Iris pigment epithelial cell (primary cell): ENCODE measurements around the gene RWDD2A.
A peak's percentile ranks its signal among the peaks of the same experiment; 100 is the strongest.
"Not testable (repeated sequence)": the region's sequence is repeated elsewhere in the genome, so short reads cannot be mapped to it uniquely, and the experiment has no call there.

ENCODE experiments used
- DNase-seq: peaks from one replicate; pipeline ENCODE4 v3.0.0-alpha.2; 2011; ENCODE audit warnings: low read depth

RWDD2A gene

DNA sequence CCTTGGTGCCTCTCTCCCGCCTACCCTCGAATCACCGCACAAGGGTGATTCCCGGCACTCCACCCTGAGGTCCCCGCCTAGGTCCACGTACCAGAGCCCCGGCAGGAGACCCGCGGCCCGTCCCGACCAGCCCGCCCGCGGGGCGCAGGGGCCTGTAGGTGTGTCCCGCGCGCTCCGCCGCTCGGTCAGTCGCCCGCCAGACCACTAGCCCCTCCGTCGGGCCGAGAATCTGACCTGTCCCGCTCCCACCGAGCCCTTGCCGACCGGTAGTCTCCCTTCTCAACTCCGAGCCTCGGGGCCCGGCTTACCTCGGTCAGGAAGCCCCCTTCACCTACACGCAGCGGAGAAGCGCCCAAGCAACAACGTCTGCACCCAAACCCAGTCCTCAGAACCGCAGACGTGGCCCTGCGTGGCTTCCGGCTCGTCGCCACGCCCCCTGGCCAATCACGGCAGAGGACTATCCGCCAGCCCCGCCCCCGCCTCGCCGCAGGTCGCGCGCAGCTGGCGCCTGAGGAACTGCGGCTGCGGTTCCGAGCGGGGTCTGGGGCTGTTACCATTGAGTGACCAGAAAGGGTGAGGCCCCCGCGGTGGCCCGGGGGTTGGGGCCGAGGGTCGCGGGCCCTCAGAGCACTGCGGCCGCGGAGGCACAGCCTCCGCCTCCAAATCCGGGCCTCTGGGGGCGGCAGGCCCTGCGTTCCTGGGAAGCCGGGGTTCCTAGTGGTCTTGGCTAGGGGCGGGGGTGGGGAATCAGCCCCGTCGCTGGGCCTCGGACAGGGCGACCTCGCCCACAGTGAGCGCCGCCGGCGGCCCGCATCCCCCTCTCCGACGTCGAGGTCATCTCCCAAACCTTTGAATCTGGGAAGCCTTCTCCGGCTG is at the start of gene RWDD2A, which contains the start of gene PGM3:
RWDD2A (plus strand) TSS at position 487 of the 876 bp plus-strand sequence. CDS start 1,095 bp downstream, outside the sequence.
PGM3 (minus strand) TSS at position 395 of the 876 bp plus-strand sequence. CDS start 2,253 bp downstream, outside the sequence.
- peak; percentile 89 for DNase-seq

DNA sequence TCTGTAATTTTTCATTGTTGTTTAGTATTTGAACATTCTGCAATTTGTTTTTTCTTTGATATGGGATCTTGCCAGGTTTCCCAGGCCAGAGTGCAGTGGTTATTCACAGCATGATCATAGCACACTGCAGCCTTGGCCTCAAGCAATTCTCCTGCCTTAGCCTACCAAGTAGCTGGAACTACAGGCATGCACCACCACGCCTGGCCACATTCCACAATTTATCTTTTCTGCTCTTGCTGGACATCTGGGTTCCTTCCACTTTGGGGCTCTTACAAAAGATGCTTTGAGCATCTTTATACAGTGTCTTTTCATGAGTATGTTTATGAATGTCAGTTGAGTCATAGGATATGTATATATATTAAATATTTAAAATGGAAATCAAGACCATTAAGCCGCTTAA is 42.0 kb upstream of the RWDD2A start:
- peak; percentile 36 for DNase-seq

DNA sequence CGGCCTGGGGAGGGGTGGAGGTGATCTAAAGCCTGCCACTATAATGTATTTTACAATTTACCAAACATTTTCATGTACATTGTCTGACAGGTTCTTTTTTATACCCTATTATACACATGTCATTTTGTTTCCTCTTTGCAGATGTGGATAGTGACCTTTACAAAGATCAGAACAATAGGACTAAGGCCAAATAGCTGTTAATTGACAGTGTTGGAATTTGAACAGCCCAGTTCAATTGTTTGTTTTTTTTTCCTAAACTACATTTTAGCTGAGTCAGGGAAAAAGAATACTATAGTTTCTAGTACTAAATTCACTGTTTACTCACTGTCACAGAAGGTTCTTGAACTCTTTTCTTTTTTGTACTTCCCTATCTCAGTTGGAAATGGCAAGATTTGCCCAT is 40.2 kb upstream of the RWDD2A start:
- no peak for DNase-seq

DNA sequence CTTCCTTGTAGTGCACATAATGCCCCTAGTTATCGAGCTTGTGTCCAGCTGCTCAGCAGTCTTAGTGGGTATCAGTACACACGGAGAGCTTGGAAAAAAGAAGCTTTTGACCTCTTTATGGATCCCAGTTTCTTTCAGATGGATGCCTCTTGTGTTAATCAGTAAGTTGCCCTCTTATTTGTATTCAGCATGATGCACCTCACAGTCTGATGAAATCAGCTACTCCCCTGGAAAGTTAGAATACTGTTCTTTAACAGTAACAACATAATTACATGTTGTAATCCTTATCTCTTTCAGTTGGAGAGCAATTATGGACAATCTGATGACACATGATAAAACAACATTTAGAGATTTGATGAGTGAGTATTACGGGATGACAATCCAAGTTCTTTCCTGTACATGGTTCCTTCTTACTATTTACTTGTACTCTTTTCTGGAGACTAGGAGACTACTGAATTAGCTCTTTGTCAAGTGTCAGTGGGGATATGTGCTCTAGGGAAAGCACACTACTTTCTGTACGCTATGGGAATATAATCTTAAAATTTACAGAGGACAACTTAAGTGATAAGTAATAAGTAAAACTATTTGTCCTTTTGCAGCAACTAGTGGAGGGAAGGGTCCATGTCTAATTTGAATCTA is 39.2 kb upstream of the RWDD2A start:
- DNase-seq = peak; percentile 33

DNA sequence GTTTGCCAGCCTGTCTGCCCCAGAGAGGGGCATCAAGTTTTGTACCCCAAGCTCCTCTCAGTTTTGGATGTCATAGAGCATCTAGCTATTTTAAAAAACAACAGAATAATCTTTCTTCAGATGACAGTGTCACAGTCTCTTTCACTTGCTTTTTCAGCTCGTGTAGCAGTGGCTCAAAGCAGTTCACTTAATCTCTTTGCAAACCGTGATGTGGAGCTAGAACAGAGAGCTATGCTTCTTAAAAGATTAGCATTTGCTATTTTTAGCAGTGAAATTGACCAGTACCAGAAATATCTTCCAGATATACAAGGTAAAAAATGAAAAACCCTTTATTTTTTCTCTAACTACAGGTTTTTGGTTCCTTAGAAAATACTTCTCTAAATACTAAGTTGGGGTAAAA is 37.4 kb upstream of the RWDD2A start:
- no peak for DNase-seq

DNA sequence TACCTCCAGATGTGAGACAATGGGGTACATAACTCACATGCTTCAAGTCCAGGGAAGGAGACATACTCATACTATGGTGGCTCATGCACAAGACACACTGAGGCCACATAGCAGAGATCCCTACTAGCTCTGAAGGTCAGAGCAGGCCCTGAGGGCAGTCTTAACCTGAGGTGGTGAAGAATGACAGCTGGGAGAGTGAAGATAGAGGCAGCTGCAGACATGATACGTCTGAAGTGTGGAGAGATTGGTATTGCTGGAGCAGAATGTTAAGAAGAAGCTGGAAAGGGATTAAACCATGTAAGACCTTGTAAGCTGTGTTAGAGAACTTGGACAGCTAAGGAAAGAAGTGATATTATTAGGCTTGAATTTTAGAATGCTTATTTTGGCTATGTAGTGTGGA is 33.0 kb upstream of the RWDD2A start:
- DNase-seq = no peak

DNA sequence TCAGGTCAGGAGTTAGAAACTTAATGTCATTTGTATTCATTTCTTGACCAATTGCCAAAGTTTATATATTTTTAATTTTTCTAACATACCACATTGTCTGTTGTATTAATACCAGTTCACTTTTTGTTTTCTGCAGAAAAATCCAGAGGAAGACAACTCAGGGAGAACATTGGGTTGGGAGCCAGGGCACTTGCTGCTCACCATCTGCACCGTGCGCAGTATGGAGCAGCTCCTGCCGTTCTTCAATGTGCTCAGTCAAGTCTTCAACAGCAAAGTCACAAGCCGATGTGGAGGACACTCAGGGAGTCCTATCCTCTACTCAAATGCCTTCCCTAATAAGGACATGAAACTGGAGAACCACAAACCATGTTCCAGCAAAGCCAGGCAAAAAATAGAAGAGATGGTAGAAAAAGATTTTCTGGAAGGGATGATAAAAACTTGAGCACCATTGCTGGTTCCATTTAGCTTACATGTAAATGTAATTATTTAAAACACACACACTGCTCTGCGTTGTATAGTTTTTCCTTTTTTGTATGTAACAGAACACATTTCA is 25.4 kb upstream of the RWDD2A start:
- DNase-seq = no peak

DNA sequence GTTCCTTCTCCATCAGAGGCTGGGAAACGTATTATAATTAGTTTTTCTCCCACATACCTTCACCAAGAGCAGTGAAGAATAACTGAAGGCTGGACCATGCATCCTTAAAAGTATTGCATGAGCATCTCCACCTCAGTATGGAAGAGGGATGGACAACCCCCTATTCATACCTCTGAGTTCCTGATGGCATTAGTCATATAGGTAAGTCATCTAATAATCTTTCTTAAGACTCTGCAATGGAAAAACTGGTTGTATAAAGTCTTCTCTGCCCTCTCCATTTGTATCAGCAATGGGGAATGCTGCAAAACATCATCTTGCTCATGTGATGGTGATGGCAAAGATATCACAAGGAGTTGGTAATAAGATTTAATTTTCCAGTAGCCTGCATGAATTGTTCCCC is 24.6 kb upstream of the RWDD2A start:
- no peak for DNase-seq

DNA sequence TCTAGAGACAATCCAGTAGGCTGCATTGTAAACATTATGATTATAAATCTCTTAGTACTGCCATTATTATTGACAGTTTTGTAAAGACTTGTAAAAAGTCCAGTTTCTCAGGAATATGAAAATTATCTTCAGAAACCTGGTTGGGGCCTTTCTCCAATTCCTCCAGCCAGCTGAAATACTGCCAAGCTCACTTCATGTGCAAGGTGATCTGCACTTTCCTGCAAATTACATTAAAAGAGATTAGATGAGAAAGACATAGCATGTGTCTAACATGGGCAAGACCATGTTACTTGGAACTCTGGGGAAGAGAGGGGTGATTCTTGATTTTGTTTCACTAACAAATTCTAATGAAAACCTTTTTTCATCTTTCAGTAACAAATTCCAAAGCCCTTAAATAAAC is 24.1 kb upstream of the RWDD2A start:
- DNase-seq = no peak

DNA sequence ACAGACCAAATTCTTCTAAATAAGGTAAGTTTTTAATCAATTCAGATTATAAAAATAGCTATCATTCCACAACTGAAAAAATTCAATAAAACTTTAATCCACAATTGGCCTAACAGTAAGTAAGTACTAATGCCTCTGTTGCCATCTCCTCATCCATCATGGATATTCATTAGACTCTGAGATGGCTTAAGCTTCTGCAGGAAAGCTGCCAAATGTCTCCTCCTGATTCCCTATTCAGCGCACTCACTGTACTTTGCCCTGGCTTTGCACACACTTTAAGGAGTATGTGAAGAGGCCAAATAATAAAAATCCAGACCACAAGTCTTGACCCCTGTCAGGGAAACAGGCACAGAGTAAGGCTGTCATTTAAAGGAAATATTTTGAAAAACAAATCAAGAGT is 23.6 kb upstream of the RWDD2A start:
- DNase-seq = no peak

DNA sequence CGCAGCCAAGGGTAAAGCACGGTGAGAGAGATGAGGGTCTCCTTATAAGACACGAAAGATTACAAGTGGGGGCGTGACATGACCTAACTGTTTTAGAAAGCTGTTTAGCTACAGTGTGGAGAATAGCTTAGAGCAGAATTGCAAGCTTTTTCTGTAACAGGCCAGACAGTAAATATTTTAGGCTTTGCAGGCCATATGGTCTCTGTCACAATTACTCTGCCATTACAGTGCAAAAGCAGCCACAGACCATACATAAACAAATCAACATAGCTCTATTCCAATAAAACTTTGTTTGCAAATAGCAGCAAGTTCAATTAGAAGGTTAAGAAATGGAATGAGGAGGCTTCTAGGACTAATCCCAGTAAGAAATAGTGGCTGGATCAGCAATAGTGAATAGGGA is 16.9 kb upstream of the RWDD2A start:
- DNase-seq = no peak

DNA sequence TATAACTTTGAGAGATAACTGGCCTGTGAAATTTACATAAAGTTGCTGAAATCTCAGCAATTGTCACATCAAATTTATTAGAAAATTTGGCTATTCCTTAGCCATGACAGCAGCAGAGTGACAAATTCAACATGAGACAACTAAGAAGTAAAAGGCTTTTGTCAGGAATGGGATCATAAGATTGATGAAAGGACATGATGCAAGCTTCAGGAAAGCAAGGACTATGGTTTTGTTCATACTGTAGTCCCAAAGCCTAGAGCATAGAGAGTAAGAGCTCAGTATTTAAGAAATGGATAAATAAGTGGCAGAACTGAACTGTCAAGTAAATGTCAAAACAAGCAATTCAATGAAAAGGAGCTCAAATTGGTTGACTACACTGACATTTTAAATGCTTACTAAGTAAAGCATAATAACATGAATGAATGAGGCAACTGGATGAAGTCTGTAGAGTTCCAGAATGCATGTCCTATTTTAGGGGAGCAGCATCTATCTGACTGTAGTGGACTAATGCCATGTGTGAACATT is 12.7 kb upstream of the RWDD2A start:
- no peak for DNase-seq

DNA sequence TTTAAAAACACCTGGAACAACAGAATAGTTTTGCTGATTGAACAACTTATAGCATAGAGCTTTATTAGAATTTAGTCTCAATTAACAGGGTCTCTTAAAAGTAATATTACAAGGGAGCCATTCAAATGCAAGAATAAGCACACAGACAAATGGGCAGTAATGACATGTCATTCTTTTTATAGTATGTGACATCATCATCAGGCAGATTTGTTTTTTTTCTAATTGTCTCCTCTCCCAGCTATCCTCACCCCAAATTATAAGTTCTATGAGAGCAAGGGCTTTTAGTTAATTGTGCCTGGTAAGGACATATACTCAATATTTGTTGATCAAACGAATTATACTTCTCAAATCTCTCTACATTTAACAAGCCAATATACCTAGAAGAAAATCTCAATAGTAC is 11.0 kb upstream of the RWDD2A start:
- no peak for DNase-seq

DNA sequence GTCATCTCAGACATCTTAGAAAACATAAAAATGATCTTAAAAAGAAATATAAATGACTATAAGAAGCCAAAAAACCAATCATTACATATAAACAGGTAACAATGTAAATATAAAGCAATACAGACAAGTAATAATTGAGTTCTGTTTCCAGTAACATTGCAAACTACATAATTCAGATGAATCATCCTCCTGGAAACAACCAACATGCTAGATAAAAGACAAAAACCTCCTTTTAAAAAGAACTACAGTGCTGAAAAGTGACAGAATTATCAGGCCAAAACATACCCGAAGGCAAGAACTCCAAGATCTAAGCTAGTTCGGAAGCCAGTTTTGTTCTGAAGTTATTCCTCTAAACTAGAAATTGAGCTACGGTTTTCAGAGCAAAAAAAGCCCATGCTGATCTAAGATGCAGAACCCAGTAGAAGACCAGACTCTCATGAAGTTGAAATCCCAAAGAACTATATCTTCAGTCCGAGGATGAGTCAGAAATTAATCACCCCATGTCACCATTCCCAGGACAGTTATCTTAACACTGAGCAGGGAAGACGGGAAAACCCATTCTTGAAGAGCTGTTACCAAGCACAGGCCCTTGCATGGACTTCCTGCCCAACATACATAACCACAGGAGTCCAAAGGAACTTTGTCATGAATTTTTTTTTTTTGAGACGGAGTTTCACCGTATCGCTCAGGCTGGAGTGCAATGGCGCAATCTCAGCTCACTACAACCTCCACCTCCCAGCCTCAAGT is 9.9 kb upstream of the RWDD2A start:
- peak; percentile 94 for DNase-seq

DNA sequence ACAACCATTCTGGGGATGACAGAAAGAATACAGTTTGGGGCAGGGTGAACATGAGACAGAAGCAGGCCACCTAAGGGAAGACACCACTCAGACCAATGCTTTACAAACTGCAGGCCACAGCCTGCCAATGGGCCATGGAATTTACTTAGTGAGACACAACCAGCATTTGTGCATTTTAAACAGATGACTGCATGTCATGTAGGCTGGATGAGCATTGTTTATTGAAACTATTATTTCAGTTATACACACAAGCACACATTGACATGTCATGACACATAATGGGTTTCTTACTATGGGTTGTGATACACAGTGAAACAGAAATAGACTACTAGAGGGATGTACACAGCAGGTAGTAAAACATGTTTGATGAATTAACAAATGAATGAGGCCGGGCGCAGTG is 8.1 kb upstream of the RWDD2A start:
- DNase-seq = no peak

DNA sequence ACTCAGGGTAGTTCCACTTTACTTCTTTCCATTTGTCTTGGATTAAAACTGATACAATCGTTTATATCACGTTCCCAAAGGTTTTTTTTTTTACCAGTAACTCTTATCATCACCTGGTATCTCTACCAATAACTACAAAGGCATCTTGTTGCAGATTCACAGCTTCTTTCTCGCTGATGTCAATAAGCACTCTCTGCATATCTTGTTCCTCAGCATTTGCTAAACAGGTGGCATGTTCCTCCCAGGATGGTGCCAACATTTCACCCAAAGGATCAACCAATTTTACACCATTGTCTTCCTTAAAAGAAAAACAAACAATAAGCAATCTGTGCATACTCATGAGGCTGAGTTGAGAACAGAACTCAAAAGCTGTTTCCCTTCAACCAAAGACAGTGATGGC is 4.7 kb upstream of the RWDD2A start:
- no peak for DNase-seq

DNA sequence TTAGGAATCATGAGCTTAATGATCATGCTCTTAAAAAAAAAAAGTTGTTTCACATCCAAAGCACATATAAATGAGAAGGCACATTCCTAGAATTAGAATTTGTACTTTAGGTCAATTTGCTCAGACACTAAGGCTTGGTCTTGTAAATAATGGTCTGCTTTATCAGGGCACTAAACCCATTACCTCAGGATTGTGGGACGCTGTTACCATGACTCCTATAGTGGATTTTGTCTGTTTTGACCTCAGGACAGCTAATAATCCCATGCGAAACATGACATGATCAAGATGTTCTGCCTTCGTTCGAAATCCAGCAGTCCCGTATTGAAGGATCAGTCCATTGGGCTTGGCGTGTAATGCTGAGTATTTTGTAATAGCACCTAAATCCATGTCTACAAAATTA is 2.5 kb upstream of the RWDD2A start:
- no peak for DNase-seq

DNA sequence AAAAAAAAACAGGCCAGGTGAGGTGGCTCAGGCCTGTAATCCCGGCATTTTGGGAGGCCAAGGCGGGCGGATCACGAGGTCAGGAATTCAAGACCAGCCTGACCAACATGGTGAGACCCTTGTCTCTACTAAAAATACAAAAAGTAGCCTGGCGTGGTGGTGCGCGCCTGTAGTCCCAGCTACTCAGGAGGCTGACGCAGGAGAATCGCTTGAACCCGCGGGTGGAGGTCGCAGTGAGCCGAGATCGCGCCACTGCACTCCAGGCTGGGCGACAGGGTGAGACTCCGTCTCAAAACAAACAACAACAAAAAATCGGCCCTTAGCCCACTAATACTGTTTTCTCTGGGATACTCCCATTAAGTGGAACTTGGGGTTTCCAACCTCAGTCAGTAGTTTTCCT is 1.2 kb upstream of the RWDD2A start:
- DNase-seq = not testable (repeated sequence)

DNA sequence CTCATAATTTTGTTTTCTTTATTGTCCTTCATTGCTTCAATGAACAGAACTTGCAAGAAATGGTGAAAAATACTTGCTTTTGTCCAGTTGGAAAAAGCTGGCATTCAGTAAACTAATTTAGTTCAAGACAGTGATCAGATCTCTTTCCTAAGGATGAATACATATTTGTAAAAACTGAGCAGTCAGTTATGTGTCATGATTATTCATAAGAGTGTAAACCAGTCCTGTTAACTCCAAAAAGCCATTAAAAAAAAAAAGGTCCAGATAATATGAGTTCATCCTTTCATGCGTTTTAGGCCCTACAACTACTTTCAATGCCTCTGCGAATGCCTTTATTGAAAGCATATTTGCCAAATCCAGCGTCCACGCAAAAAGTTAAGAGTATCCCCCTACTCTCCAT is 701 bp upstream of the RWDD2A start:
- DNase-seq = peak; percentile 23

DNA sequence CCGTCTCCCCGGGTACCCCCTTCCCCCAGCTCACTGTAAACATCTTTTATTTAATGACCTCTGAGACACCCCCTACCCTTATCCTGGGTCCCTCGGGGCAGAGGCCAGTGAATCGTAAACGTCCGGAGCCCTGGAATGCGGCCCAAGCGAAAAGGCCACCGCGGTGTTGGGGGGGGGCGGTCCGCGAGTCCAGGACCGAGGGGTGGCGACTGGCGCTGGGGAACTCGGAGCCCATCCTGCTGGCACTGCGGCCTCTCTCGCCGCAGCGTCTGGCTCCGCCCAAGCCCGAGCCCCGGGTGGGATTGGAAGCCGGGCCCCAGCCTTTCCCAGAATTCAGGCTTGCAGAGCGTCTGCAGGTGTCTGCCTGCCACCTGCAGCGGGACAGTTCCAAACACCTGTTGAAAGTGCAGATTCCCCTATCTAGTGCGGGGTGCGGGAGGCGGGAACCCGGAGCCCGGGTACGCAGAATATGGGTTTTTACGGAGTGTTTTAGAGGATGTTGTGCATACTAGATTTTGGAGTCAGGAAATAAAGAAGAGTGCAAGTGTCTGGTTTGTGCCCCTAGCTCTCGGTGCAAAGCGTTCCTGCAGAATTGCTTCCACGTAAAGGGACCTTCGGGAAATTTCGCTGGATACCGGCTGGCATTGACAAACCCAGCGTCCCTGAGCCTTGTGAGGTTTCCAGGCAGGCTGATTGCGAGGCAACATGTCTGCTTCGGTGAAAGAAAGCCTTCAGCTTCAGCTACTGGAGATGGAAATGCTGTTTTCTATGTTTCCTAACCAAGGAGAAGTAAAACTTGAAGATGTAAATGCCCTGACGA is 800 bp downstream of the RWDD2A start:
- peak; percentile 11 for DNase-seq

DNA sequence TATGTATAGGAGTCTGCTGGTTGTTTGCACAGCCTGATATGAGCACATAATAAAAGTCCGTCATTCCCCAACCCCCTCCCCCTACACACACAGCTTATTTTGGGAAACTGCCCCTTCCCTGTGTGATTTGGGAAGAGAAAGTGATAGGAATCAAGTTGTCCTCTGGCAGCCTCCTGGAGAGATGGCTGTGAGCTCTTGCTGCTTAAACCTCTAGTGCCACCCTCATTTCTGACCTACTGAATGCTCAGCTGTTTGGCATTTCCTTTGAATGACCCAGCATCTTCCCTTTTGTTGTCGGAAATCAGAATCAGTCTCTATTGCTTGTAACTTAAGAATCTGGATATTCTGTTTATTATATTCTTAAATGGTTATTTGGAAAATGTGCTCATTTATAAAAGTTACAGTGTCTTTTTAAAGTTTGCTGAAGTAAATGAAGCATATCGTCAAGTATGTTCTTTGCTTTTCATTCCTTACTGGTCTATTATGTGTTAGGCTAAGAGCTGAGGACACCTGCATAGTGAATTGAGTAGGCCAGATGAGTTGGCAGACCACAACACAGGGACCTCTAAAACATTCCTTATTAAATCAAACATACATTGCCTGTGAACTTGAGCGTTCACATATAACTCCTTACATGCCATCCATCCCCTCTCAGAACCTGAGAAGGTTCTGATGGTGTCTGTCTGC is 5.5 kb downstream of the RWDD2A start:
- peak; percentile 67 for DNase-seq
